Colon (tissue), 2 donors: ENCODE data around the gene NEO1.

Experiments used
- FAIRE-seq: peaks from 2 replicates; lab custom pipeline; 2012; peaks lifted over from hg19 to GRCh38; lab: Jason Lieb, UNC
- donor health status: control.
- donor health status: control.

The NEO1 gene, protein sequence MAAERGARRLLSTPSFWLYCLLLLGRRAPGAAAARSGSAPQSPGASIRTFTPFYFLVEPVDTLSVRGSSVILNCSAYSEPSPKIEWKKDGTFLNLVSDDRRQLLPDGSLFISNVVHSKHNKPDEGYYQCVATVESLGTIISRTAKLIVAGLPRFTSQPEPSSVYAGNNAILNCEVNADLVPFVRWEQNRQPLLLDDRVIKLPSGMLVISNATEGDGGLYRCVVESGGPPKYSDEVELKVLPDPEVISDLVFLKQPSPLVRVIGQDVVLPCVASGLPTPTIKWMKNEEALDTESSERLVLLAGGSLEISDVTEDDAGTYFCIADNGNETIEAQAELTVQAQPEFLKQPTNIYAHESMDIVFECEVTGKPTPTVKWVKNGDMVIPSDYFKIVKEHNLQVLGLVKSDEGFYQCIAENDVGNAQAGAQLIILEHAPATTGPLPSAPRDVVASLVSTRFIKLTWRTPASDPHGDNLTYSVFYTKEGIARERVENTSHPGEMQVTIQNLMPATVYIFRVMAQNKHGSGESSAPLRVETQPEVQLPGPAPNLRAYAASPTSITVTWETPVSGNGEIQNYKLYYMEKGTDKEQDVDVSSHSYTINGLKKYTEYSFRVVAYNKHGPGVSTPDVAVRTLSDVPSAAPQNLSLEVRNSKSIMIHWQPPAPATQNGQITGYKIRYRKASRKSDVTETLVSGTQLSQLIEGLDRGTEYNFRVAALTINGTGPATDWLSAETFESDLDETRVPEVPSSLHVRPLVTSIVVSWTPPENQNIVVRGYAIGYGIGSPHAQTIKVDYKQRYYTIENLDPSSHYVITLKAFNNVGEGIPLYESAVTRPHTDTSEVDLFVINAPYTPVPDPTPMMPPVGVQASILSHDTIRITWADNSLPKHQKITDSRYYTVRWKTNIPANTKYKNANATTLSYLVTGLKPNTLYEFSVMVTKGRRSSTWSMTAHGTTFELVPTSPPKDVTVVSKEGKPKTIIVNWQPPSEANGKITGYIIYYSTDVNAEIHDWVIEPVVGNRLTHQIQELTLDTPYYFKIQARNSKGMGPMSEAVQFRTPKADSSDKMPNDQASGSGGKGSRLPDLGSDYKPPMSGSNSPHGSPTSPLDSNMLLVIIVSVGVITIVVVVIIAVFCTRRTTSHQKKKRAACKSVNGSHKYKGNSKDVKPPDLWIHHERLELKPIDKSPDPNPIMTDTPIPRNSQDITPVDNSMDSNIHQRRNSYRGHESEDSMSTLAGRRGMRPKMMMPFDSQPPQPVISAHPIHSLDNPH (N-terminal part only)

GRCh38 chr15:73051807-73052652, at the start of gene NEO1:
TSS of gene NEO1 (plus strand) at chr15:73052463. CDS start at chr15:73052676, 213 bp downstream.
- FAIRE-seq, result no peak

DNA sequence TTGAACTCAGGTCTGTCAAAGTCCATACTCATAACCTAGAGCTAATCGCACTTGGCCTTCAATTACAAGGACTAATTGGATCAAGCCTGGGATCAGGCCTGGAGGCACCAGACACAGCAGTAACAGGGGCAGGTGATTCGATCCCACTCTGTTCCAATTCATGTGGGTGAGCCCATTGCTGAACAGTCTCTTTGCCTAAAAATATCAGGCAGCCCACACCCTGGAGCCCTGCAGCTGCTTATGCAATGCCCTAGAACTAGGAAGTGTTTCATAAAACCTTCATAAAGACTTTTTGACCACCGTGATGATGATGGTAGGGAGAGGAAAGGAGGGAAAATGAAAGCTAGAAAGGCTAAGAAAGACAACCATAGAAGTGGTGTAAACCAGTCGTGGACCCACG, 47.8 kb upstream of the NEO1 start:
- FAIRE-seq, result no peak

DNA sequence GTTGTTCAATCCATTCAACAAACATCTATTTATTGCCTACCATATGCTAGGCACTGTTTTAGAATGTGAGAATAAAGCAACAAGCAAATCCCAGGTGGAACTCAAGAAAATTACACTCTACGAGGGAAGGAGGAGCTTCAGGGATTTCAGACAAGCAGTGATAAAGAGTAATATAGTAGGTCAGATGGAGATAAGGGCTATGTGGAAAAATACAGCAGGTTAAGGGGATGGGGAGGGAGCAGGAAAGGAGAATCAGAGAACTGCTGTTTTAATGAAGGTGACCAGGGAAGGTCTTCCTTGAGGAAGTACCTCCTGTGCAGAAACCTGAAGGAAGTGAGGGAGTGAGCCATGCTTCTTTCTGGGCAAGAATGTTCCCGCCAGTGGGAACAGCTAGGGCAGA, 47.2 kb upstream of the NEO1 start:
- FAIRE-seq, result no peak

DNA sequence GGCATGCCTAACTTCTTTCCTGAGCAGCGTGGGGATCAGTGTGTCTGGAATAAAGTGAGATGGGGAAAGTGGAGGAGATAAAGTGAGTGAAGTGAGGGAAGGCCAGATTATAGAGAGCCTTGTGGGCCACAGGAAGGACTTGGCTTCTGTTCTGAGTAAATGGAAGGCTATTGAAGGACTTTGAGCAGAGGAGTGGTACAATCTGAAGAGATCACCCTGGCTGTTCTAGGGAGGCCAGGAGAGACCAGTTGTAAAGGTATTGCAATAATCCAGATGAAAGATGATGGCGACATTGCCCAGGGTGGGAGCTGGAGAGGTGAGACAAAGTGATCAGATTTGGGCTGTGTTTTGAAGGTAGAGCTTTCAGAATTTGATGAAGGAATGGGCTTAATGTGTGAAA, 46.8 kb upstream of the NEO1 start:
- no peak for FAIRE-seq

DNA sequence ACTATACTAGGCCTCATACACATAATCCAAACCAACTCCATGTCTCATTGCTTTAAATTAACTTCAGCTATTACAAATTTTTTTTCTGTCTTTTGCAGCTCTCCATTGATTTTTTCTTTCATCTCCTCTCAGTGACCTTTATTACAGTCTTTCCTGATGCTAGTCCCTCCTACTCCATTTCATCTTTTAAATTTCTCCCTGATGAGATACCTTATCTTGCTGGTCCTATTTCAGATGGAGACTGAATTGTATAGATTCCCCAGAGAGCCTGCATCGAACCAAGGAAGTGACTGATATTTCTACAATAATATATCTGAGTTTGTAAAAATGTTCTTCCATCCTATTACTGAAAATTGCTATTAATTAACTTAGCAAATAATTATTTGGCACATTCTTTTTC, 45.7 kb upstream of the NEO1 start:
- FAIRE-seq, result no peak

DNA sequence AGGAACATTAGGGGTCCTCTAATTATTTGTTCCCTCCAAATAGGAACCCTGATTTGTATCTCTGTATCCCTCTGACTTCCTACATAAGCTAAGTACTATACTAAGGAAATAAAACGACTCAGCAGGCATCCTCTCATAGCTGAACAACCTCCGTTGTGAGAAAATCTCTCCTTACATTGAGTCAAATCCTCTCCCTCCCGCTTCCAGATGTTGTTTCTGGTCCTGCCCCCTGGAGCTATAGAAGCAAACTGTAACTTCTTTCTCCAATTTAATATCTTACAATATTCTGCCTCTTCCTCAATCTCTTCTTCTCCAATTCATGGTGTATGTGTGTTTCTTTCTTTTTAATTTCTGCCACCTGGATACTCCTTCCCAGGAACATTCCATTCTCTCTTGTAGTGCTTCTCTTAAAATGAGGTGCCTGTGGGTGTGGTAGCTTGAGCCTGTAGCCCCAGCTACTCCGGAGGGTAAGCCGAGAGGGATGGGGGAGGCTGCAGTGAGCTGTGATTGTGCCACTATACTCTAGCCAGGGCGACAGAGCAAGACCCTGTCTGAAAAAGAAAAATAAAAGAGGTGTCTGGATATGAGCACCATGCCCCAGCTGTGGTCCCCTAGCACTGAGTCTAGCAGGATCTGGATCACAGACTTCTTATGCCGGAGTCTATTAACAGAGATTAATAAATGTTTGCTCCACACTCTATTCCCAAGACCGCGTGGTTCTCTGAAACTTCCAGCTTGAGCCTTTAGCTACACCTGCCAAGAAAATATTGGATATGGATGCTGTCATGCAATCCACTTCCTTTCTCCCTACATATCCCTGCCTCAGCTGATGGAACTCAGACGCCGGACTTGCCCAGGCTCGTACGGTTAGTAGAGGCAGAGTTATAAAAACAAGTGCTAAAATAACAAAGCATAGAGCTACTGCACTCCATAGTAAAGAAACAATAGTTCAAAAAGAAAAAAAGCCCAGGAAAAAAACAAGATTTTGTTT, 42.9 kb upstream of the NEO1 start:
- FAIRE-seq, result no peak

DNA sequence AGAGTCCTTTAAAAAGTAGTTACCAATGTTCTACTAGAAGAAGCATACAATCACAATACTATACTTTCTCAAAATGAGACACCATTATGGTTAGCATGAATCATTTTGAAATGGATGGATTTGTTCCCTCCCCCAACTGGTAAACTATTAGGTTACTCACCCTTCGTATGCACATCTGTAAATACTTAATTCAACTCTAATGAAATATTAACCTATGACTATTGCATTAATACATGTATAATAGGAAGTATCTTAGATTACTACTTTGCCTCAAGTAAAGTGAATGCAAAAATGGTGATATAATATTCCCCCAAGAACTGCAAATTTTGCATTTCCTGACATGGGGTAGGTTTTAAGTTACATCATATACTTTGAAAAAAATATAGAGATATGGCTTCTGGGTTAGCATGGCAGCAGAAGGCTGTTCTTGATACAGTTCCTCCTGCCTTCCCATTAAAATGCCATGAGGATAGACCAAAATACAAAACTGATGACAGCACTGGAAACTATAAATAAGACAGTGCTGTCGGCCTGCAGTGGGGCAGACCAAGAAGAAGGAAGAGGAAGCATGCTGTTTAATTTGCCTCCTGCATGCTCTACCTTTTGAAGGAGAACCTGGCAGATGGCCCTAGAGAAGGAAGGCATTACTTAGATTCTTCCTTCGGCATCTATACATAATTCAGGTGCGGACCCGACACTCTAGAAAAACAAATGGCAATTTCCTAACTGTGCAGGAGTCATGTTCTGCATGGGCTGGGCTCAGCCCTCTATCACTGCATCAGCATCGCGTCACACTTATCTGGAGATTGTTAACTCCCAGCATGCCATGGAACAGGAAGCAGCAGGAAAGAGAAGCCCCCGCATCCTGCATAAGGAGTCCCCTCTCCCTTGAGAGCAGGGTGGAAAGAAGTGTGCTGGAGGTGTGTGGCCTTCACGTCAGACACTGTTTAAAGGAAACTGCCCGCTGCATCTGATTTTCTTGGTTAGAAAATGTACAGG, 41.8 kb upstream of the NEO1 start:
- FAIRE-seq, result no peak

- no peak for FAIRE-seq
Observed at GRCh38 chr15:73014904-73015303, 37.4 kb upstream of the NEO1 start.

DNA sequence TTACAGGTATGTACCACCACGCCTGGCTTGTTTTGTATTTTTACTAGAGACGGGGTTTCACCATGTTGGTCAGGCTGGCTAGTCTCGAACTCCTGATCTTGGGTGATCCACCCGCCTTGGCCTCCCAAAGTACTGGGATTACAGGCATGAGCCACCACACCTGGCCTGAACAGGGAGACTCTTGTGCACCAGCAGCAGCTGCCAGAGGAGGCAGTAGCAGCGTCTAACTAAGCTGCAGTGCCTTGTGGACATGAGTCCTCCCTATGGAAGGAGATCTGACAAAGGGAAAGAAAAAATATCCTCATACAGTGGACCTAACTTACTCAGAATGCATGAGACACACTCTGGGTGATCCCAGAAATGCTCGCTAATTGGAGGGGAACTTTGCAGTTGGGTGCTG, 36.8 kb upstream of the NEO1 start:
- FAIRE-seq, result no peak

GRCh38 chr15:73017987-73018386, 34.3 kb upstream of the NEO1 start:
- FAIRE-seq, result no peak

DNA sequence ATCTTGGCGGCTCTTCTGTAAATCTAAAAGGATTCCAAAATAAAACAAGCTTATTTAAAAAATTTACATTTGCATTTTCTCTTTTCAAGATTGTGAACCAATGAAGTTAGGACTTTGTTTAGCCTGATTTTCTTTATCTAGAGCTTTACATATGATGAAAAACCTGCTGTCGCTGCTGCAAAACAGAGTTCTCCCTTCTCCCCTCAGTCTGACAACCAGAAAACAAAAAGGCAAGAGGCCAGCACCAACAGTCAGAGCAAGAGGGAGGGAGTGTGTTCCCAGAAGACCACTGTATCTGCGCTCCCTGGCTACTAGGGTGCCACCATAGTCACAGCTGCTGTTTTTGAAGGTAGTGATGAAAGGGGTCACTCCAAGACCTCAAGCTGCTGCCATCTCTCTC, 33.1 kb upstream of the NEO1 start:
- no peak for FAIRE-seq

- FAIRE-seq, result no peak
Observed at GRCh38 chr15:73019601-73020146, 32.6 kb upstream of the NEO1 start.

DNA sequence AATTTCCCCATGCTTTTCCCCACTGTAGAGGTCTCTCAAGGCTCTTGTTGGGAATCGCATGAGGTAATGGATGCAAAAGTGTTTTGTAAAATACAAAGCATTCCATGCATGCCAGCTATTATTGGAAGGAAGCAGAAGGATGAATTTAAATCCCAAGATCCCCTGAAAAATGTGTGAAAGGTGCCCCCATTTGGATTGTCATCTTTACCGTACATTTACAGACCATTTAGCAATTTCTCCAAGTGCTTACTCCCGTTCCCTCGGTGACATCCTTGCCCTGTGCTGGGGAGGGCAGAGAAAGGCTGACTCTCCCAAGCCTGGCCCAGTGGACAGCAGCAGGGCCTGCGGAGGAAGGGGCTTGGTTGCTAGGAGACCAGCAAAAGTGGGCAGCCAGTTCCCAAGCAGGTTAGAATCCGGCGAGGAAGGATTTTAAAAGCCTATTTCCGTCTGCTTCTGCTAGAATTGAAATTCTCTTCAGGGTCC, 31.1 kb upstream of the NEO1 start:
- no peak for FAIRE-seq

GRCh38 chr15:73022161-73022560, 30.1 kb upstream of the NEO1 start:
- no peak for FAIRE-seq

DNA sequence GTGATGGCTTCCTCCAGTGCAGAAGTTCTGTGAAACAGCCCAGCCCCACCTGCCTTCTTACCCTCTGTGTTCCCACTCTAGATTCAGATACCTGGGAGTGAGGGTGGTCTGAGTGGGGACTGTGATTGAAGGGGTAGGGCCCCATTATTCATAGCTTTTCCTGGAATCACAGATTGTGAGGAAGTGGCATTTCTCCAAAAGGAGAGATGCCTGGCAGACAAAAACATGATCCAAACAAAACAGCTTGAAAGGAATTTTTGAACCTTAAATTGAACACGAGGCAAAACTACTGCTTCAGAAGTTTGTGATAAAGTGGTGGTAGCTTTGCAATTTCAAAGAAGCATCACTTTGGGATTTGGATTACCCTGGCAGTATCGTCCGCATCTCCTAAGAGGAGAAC, 29.2 kb upstream of the NEO1 start:
- FAIRE-seq, result no peak

DNA sequence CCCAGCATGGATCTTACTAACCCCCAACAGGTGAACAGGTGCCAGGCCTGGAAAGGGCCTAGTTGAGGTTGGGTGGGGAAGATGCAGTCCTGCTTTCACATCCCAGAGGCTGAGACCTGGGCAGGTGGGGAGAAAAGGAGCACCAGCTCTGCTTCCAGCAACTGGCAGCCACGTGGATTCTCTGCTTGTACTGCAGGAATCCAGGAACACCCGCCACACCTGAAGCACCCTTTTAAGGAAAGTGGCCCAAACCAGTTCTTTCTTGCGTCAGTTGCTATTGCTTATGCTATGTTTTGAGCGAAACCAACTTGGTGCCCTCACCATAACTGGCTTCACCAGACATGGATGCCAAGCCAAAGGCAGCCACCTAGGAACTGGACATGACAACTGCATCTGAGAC, 28.1 kb upstream of the NEO1 start:
- FAIRE-seq, result no peak

GRCh38 chr15:73026511-73027054, 25.7 kb upstream of the NEO1 start:
- no peak for FAIRE-seq

DNA sequence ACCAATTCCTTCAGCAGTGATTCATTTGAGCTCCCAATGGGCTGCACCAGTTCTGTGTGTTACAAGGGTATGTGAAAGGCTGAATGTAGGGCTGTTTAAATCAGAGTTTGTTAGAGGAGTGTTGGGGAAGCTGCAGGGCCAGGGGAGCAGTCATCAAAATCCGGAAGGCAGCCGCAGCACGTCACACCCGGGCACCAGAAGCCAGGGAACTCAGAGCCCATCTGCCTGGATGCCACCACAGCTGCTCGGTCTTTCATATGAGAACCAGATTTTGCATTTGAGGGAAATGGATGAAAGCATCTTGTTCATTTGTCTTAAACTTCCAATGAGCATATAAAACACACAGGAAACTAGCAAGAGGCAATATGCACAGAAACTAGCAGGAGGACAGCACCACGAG, 24.2 kb upstream of the NEO1 start:
- no peak for FAIRE-seq
